Mucosa of rectum (tissue), 2 donors: ENCODE measurements around the gene SNRNP48.

ENCODE experiments used
- H3K27ac ChIP-seq, 2 donors: one replicate each; pipeline ENCODE4 v1.7.0; 2013; ENCODE audit warnings: inconsistent platforms in 2 of 2, low read depth in 2 of 2, low read length in 2 of 2
- H3K27me3 ChIP-seq, 2 donors: one replicate each; pipeline ENCODE4 v1.7.0; 2013; ENCODE audit warnings: low read length in 2 of 2; ENCODE audit not compliant: control insufficient read depth in 2 of 2, insufficient read depth in 2 of 2
- H3K36me3 ChIP-seq, 2 donors: one replicate each; pipeline ENCODE4 v1.7.0; 2013; ENCODE audit warnings: low read length in 2 of 2; ENCODE audit not compliant: control insufficient read depth in 2 of 2, insufficient read depth in 2 of 2
- H3K4me1 ChIP-seq, 2 donors: one replicate each; pipeline ENCODE4 v1.7.0; 2013; ENCODE audit warnings: low read length in 2 of 2, mild to moderate bottlenecking in 1 of 2; ENCODE audit not compliant: control insufficient read depth in 2 of 2, insufficient read depth in 2 of 2
- H3K4me3 ChIP-seq, 2 donors: one replicate each; pipeline ENCODE4 v1.7.0; 2013; ENCODE audit warnings: low read length in 2 of 2
- H3K9ac ChIP-seq, 2 donors: one replicate each; pipeline ENCODE4 v1.7.0; 2013; ENCODE audit warnings: low read length in 2 of 2, low read depth in 1 of 2, mild to moderate bottlenecking in 1 of 2
- H3K9me3 ChIP-seq, 2 donors: one replicate each; pipeline ENCODE4 v1.7.0; 2013; ENCODE audit warnings: low read length in 2 of 2; ENCODE audit not compliant: control insufficient read depth in 2 of 2
- donor health status: healthy.
- donor health status: Normal muscosa, but diverticular disease.

The SNRNP48 gene

GRCh38 chr6:7589949-7590917, at the start of gene SNRNP48:
TSS of gene SNRNP48 (plus strand) at chr6:7590198. CDS start at chr6:7590258, 60 bp downstream.
- peaks cover 0 to 11% of the 10 kb centered on the region in 2 donors for H3K36me3 ChIP-seq
- H3K9ac ChIP-seq = peak within 1 kb of the TSS; percentile 69 to 83
- no peaks in the 10 kb centered on the region for H3K9me3 ChIP-seq
- peak within 1 kb of the TSS; percentile 87 for H3K4me3 ChIP-seq
- no peaks in the 10 kb centered on the region for H3K27me3 ChIP-seq
- peaks cover 21 to 31% of the 10 kb centered on the region in 2 donors for H3K4me1 ChIP-seq
- peak within 1 kb of the TSS; percentile 59 to 70 for H3K27ac ChIP-seq

- H3K9me3 ChIP-seq = no peaks in the 10 kb centered on the region
- peak overlapping the region in 1 of 2 donors; percentile 70 for H3K9ac ChIP-seq
- peaks cover 5 to 9% of the 10 kb centered on the region in 2 donors for H3K27me3 ChIP-seq
- no peaks in the 10 kb centered on the region for H3K36me3 ChIP-seq
- H3K4me3 ChIP-seq = peak overlapping the region; percentile 73 to 88
- peak overlapping the region in 1 of 2 donors; percentile 77 for H3K27ac ChIP-seq
- H3K4me1 ChIP-seq = peaks cover 5 to 10% of the 10 kb centered on the region in 2 donors
Observed at GRCh38 chr6:7540595-7540994, 49.4 kb upstream of the SNRNP48 start.

- H3K27me3 ChIP-seq = peaks cover 5 to 9% of the 10 kb centered on the region in 2 donors
- H3K9ac ChIP-seq = peak within 1 kb of the TSS; percentile 87 to 99
- H3K9me3 ChIP-seq = no peaks in the 10 kb centered on the region
Observed at GRCh38 chr6:7541175-7542064, 48.6 kb upstream of the SNRNP48 start, which contains the start of gene DSP. TSS of gene DSP (plus strand) at chr6:7541671. CDS start at chr6:7541916, 245 bp downstream.

GRCh38 chr6:7542065-7542873, 47.7 kb upstream of the SNRNP48 start:
- Histone ChIP-seq H3K9ac (peak overlapping the region; percentile 87 to 99), H3K27me3 (peaks cover 5 to 13% of the 10 kb centered on the region in 2 donors), H3K36me3 (no peaks in the 10 kb centered on the region), H3K4me1 (peaks cover 18 to 21% of the 10 kb centered on the region in 2 donors), H3K27ac (peak overlapping the region; percentile 96 to 98), H3K4me3 (peak overlapping the region; percentile 81 to 88), H3K9me3 (no peaks in the 10 kb centered on the region)

More at GRCh38 chr6:7541175-7542064, 48.6 kb upstream of the SNRNP48 start, which contains the start of gene DSP:
- Histone ChIP-seq H3K27ac (peak within 1 kb of the TSS; percentile 96 to 98), H3K4me1 (peaks cover 10 to 15% of the 10 kb centered on the region in 2 donors), H3K36me3 (no peaks in the 10 kb centered on the region), H3K4me3 (peak within 1 kb of the TSS; percentile 81 to 88)

- peak overlapping the region; percentile 87 to 99 for H3K9ac ChIP-seq
- H3K27ac ChIP-seq = peak overlapping the region; percentile 96 to 98
Observed at GRCh38 chr6:7542874-7543624, 46.9 kb upstream of the SNRNP48 start.

GRCh38 chr6:7543789-7544424, 46.1 kb upstream of the SNRNP48 start:
- Histone ChIP-seq H3K4me1 (peaks cover 23 to 31% of the 10 kb centered on the region in 2 donors), H3K27ac (peak overlapping the region; percentile 96 to 98), H3K9me3 (no peaks in the 10 kb centered on the region), H3K36me3 (no peaks in the 10 kb centered on the region), H3K27me3 (peaks cover 5 to 11% of the 10 kb centered on the region in 2 donors), H3K4me3 (peak overlapping the region; percentile 81 to 88), H3K9ac (peak overlapping the region; percentile 52 to 99)

More at GRCh38 chr6:7542874-7543624, 46.9 kb upstream of the SNRNP48 start:
- Histone ChIP-seq H3K4me1 (peaks cover 23 to 24% of the 10 kb centered on the region in 2 donors), H3K9me3 (no peaks in the 10 kb centered on the region), H3K27me3 (peaks cover 5 to 11% of the 10 kb centered on the region in 2 donors), H3K4me3 (peak overlapping the region; percentile 81 to 88), H3K36me3 (no peaks in the 10 kb centered on the region)

- peaks cover 24 to 36% of the 10 kb centered on the region in 2 donors for H3K4me1 ChIP-seq
- H3K9me3 ChIP-seq = no peaks in the 10 kb centered on the region
- H3K4me3 ChIP-seq = peak overlapping the region in 1 of 2 donors; percentile 81
- peaks cover 5 to 11% of the 10 kb centered on the region in 2 donors for H3K27me3 ChIP-seq
- H3K9ac ChIP-seq = peak overlapping the region in 1 of 2 donors; percentile 99
- H3K27ac ChIP-seq = no peak overlapping the region
- H3K36me3 ChIP-seq = no peaks in the 10 kb centered on the region
Observed at GRCh38 chr6:7544597-7544996, 45.4 kb upstream of the SNRNP48 start.

GRCh38 chr6:7545316-7546019, 44.5 kb upstream of the SNRNP48 start:
- Histone ChIP-seq H3K27ac (peak overlapping the region; percentile 19 to 93), H3K9ac (peak overlapping the region in 1 of 2 donors; percentile 32)

More at GRCh38 chr6:7545316-7546019, 44.5 kb upstream of the SNRNP48 start:
- no peak overlapping the region for H3K4me3 ChIP-seq
- peaks cover 5% of the 10 kb centered on the region in 2 donors for H3K27me3 ChIP-seq
- H3K9me3 ChIP-seq = no peaks in the 10 kb centered on the region
- H3K36me3 ChIP-seq = no peaks in the 10 kb centered on the region
- H3K4me1 ChIP-seq = peaks cover 29 to 41% of the 10 kb centered on the region in 2 donors
